ENCODE results near the gene KRT35.

KRT35 gene

GRCh38 chr17:41467561-41467960 is 13.4 kb downstream of the KRT35 start:
- TF ChIP-seq, protein P1, sequence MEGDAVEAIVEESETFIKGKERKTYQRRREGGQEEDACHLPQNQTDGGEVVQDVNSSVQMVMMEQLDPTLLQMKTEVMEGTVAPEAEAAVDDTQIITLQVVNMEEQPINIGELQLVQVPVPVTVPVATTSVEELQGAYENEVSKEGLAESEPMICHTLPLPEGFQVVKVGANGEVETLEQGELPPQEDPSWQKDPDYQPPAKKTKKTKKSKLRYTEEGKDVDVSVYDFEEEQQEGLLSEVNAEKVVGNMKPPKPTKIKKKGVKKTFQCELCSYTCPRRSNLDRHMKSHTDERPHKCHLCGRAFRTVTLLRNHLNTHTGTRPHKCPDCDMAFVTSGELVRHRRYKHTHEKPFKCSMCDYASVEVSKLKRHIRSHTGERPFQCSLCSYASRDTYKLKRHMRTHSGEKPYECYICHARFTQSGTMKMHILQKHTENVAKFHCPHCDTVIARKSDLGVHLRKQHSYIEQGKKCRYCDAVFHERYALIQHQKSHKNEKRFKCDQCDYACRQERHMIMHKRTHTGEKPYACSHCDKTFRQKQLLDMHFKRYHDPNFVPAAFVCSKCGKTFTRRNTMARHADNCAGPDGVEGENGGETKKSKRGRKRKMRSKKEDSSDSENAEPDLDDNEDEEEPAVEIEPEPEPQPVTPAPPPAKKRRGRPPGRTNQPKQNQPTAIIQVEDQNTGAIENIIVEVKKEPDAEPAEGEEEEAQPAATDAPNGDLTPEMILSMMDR (IDR thresholded peaks at IDR 0.05; ENCODE audit: insufficient read depth, missing control alignments), result no peak
- no peak for FAIRE-seq
- no peak for DNase-seq (ENCODE audit: insufficient read length, low spot score)

DNA sequence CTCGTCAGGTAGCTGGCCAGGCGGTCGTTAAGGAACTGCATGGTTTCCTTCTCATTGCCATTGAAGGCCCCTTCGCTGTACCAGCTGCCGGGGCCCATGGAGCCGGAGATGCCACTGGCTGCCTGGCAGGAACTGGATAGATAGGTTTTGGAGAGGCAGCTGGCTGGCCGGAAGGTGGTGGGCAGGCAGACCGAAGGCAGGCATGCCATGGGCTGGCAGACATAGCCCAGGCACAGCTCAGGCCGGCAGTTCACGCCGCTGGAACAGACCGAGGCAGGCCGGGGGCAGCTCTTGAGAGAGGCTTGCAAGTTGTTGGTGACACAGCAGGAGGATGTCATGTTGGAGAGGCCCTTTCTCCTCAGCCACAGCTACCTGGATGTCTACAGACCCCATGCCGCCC is 14.0 kb downstream of the KRT35 start, which contains the start of gene KRT32:
Gene KRT32, minus strand, starts transcription at position 399 of the 400 bp plus-strand sequence. Its CDS starts 61 bp downstream, at position 338.
- DNase-seq (ENCODE audit: insufficient read length, low spot score) (no peak), FAIRE-seq (no peak)
- TF ChIP-seq, protein P1 (IDR thresholded peaks at IDR 0.05; ENCODE audit: insufficient read depth, missing control alignments), result no peak

- no peak for FAIRE-seq
- no peak for DNase-seq (ENCODE audit: insufficient read length, low spot score)
- TF ChIP-seq, protein P1 (IDR thresholded peaks at IDR 0.05; ENCODE audit: insufficient read depth, missing control alignments), result no peak
These were observed 16.3 kb downstream of the KRT35 start for GRCh38 chr17:41464682-41465081.

- TF ChIP-seq, protein P1 (IDR thresholded peaks at IDR 0.05; ENCODE audit: insufficient read depth, missing control alignments), result no peak
- DNase-seq (ENCODE audit: insufficient read length, low spot score) (no peak), FAIRE-seq (no peak)
These were observed 16.8 kb downstream of the KRT35 start for GRCh38 chr17:41464173-41464572.

DNA sequence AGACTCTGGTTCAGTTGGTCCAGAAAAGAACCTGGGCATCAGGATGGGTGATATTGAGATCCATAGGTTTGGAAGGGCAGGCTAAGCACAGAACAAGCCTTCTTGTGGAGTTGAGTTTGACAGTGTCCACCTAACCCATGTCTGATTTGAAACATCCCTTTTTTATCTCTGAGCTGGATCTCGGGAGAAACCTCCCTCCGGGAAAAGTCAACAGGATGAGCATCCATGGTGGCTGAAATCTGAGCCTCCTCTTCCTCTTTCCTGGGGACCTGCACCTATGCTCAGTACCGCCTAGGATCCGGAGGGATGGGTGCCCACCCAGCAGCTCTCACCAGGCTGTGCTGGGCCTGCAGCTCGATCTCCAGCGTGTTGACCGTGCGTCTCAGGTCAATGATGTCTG is 17.2 kb downstream of the KRT35 start:
- DNase-seq (ENCODE audit: insufficient read length, low spot score) (no peak), FAIRE-seq (no peak)
- TF ChIP-seq, protein P1 (IDR thresholded peaks at IDR 0.05; ENCODE audit: insufficient read depth, missing control alignments), result no peak

GRCh38 chr17:41462705-41463104 is 18.2 kb downstream of the KRT35 start:
- no peak for DNase-seq (ENCODE audit: insufficient read length, low spot score)
- TF ChIP-seq, protein P1 (IDR thresholded peaks at IDR 0.05; ENCODE audit: insufficient read depth, missing control alignments), result no peak
- FAIRE-seq, result no peak

GRCh38 chr17:41457676-41458075 is 23.3 kb downstream of the KRT35 start:
- FAIRE-seq, result no peak
- DNase-seq (ENCODE audit: insufficient read length, low spot score), result no peak
- TF ChIP-seq, protein P1 (IDR thresholded peaks at IDR 0.05; ENCODE audit: insufficient read depth, missing control alignments), result no peak

Data from D721Med (cell line).